Cardiac muscle cell (in vitro differentiated cells and primary cell): ENCODE results near the gene DCUN1D1. TPM values are rescaled to one million over a fixed set of nuclear protein-coding genes. Genes with fewer than 3 reads are reported as not detected.

Experiments used
- DNase-seq, 2 donors: peaks; one replicate each; pipeline versions ENCODE4 v3.0.0 to v3.0.0-alpha.2; 2010 to 2017; ENCODE audit warnings: low read depth in 1 of 2, low spot score in 1 of 2
- H3K27ac ChIP-seq: fragments of 200-600 bp; sonication (generic); 2 replicates; pipeline ENCODE4 v1.5.1; 2016
- H3K27me3 ChIP-seq: fragments of 200-600 bp; sonication (generic); 2 replicates; pipeline ENCODE4 v1.6.0; 2016; ENCODE audit warnings: control low read depth
- H3K36me3 ChIP-seq: fragments of 200-600 bp; sonication (generic); 2 replicates; pipeline ENCODE4 v1.5.1; 2016; ENCODE audit warnings: control low read depth
- H3K4me1 ChIP-seq: fragments of 200-600 bp; sonication (generic); 2 replicates; pipeline ENCODE4 v1.8.1; 2017; ENCODE audit warnings: low read depth, mild to moderate bottlenecking, mixed run types
- H3K4me3 ChIP-seq: fragments of 200-600 bp; sonication (generic); 2 replicates; pipeline ENCODE4 v1.5.1; 2016; ENCODE audit warnings: mild to moderate bottlenecking
- H3K9me3 ChIP-seq: fragments of 200-600 bp; sonication (generic); 2 replicates; pipeline ENCODE4 v1.5.1; 2017; ENCODE audit warnings: low read depth, mild to moderate bottlenecking, control low read depth
- CTCF ChIP-seq: IDR thresholded peaks from 2 replicates; pipeline ENCODE4 v1.5.1; 2012; ENCODE audit warnings: low read depth, mild to moderate bottlenecking, low read length
- polyA plus RNA-seq: library from polyadenylated mRNA; unstranded; fragments of >200 nt; fragmentation: Nextera tagmentation; extraction: Ambion mirVana; gene quantifications from 2 replicates; pipeline ENCODE4 v1.2.1, GENCODE V29; 2016
- total RNA-seq: library from RNA; depleted of rRNA; stranded (reverse); fragments of >200 nt; gene quantifications from 2 replicates; pipeline ENCODE4 v1.2.3, GENCODE V29; 2016

The DCUN1D1 gene
- total and polyA plus RNA-seq, 2 experiments from 2014 or later = 28.4 to 31.1 TPM

- H3K4me1 ChIP-seq = peaks cover 13% of the 10 kb centered on the region
- H3K27me3 ChIP-seq = no peaks in the 10 kb centered on the region
- TF ChIP-seq CTCF = no peak
- H3K4me3 ChIP-seq = no peak overlapping the region
- no peak for DNase-seq
- H3K36me3 ChIP-seq = peaks cover 9% of the 10 kb centered on the region
- H3K9me3 ChIP-seq = no peaks in the 10 kb centered on the region
- no peak overlapping the region for H3K27ac ChIP-seq
Measured at GRCh38 chr3:182941719-182942118, 38.6 kb downstream of the DCUN1D1 start.

DNA sequence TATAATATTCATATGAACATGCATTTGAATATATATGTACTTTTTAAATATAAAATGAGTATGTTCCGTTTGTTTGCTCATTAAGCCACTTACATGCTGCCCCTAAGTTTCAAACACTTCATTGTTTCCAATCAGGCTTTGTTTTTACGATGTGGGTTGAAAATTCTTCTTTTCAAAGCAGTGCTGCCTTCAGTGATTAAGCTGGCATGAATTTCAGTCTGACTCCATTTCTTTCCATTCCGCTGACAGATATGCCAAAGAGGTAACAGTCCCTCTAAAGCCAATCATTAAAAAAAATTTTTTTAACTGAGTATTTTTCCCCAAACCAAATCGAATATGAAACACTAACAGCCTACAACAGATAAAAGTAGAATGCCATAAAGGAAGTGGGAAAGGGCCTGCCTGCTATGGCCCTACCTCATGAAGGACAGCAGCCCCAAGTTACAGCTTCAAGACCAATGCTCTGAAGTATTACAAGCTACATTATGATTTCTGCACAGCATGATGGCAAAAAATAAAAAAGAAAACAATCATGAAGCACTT lies 40.0 kb downstream of the DCUN1D1 start:
- H3K9me3 ChIP-seq = no peaks in the 10 kb centered on the region
- H3K4me1 ChIP-seq = peaks cover 23% of the 10 kb centered on the region
- TF ChIP-seq CTCF = no peak
- no peak overlapping the region for H3K27ac ChIP-seq
- no peak overlapping the region for H3K4me3 ChIP-seq
- DNase-seq = no peak
- no peaks in the 10 kb centered on the region for H3K36me3 ChIP-seq
- H3K27me3 ChIP-seq = no peaks in the 10 kb centered on the region

- no peaks in the 10 kb centered on the region for H3K9me3 ChIP-seq
- peaks cover 23% of the 10 kb centered on the region for H3K4me1 ChIP-seq
- H3K4me3 ChIP-seq = no peak overlapping the region
- no peak for DNase-seq
- H3K27me3 ChIP-seq = no peaks in the 10 kb centered on the region
- peak overlapping the region; percentile 25 for H3K27ac ChIP-seq
- TF ChIP-seq CTCF = no peak
- no peaks in the 10 kb centered on the region for H3K36me3 ChIP-seq
Measured at GRCh38 chr3:182937293-182938051, 42.9 kb downstream of the DCUN1D1 start.

DNA sequence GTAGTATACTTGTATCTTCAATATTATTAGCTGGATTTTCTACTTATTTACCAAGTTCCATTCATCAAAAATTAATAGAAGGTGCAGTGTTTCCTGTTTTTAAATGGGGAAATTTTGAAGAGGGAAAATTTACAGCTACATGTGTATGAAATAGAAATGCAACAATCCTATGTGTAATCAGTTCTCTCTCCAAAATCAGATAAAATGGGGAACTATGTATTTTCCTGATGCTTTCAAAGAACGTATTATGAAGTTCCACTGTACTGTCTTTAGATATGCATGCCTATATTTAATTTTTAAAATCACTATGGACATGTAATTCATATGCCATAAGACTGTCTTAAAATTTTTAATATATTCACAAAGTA lies 43.4 kb downstream of the DCUN1D1 start:
- H3K4me1 ChIP-seq = peaks cover 23% of the 10 kb centered on the region
- TF ChIP-seq CTCF = no peak
- no peak for DNase-seq

DNA sequence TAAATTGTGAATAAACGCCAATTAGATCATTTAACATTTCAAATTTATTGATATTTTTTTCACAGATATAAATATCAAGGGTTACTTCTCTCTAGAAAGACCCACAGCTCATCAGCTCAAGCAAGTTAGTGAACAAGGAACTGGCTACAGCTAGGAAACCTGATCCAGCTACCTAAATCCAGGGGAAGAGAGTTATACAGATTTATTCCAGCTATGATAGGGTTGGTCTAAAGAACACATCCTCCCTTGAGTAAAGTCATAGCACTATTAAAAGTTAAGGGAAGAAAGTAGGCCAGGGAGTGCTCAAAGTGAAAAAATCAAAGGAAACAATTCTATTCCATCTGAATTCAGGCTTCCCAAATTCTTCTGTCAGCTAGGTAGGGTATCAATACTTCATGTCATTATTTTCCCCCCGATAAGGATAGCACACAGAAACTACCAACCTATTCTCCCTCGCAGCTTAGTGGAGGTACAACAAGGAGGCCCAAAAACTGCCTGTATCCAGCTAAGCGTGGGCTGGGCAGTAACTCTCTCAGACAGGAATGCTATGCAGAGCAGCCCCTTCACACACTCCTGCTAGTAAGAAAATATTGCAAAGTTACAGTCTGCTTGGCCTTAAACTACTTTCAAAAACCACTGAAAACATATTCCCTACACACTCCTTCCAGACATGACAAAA lies 44.0 kb downstream of the DCUN1D1 start:
- no peaks in the 10 kb centered on the region for H3K9me3 ChIP-seq
- no peak overlapping the region for H3K4me3 ChIP-seq
- peak in 1 of 2 donors; percentile 45 for DNase-seq
- peak overlapping the region; percentile 25 for H3K27ac ChIP-seq
- peaks cover 23% of the 10 kb centered on the region for H3K4me1 ChIP-seq
- no peaks in the 10 kb centered on the region for H3K36me3 ChIP-seq
- no peak for TF ChIP-seq CTCF
- H3K27me3 ChIP-seq = no peaks in the 10 kb centered on the region

More for the DNA sequence above, 43.4 kb downstream of the DCUN1D1 start:
- H3K4me3 ChIP-seq = no peak overlapping the region
- H3K36me3 ChIP-seq = no peaks in the 10 kb centered on the region
- H3K27ac ChIP-seq = peak overlapping the region; percentile 25
- H3K27me3 ChIP-seq = no peaks in the 10 kb centered on the region
- no peaks in the 10 kb centered on the region for H3K9me3 ChIP-seq
